Esophagus (tissue), 2 donors: ENCODE data around the gene NT5DC4. TPM values are rescaled to one million over a fixed set of nuclear protein-coding genes. Genes with fewer than 3 reads are reported as not detected.

Experiments used
- H3K27ac ChIP-seq, 2 donors: one replicate each; pipeline ENCODE4 v1.5.1; 2013; ENCODE audit warnings: low read depth in 2 of 2, mild to moderate bottlenecking in 2 of 2, inconsistent platforms in 1 of 2, low read length in 1 of 2, moderate library complexity in 1 of 2
- H3K27me3 ChIP-seq, 2 donors: one replicate each; pipeline ENCODE4 v1.6.1; 2013; ENCODE audit warnings: low read length in 2 of 2, control low read depth in 1 of 2, mild to moderate bottlenecking in 1 of 2; ENCODE audit not compliant: insufficient read depth in 2 of 2, control insufficient read depth in 1 of 2
- H3K36me3 ChIP-seq, 2 donors: one replicate each; pipeline ENCODE4 v1.6.1; 2013; ENCODE audit warnings: low read length in 1 of 2; ENCODE audit not compliant: control insufficient read depth in 2 of 2, insufficient read depth in 2 of 2
- H3K4me1 ChIP-seq, 2 donors: one replicate each; pipeline ENCODE4 v1.6.1; 2013; ENCODE audit warnings: low read length in 1 of 2; ENCODE audit not compliant: control insufficient read depth in 2 of 2, insufficient read depth in 2 of 2
- H3K4me3 ChIP-seq, 2 donors: one replicate each; pipeline ENCODE4 v1.5.1; 2013; ENCODE audit warnings: low read length in 2 of 2, mild to moderate bottlenecking in 2 of 2, low read depth in 1 of 2, moderate library complexity in 1 of 2
- H3K9me3 ChIP-seq, 2 donors: one replicate each; pipeline ENCODE4 v1.6.1; 2013; ENCODE audit warnings: mild to moderate bottlenecking in 2 of 2, low read depth in 1 of 2, low read length in 1 of 2, moderate library complexity in 1 of 2; ENCODE audit not compliant: control insufficient read depth in 2 of 2, insufficient read depth in 1 of 2
- WGBS, 2 donors: extraction: QIAGEN DNeasy Blood & Tissue Kit; methylation state at CpG; one replicate each; pipeline ENCODE4 v1.1.7; 2013; 5-methylcytosine and 5-hydroxymethylcytosine counted together
- polyA plus RNA-seq, 2 donors: library from polyadenylated mRNA; stranded (reverse); fragments of 200-250 nt; gene quantifications; one replicate each; pipeline ENCODE4 v1.2.3, GENCODE V29; 2013
- donor health status: healthy with polysubstance abuse.
- donor health status: Bipolar disorder and iron deficiency.

Gene NT5DC4
- polyA plus RNA-seq, 2 donors, result not detected

GRCh38 chr2:112773556-112773955 lies 52.7 kb downstream of the NT5DC4 start:
- no peaks in the 10 kb centered on the region for H3K27me3 ChIP-seq
- WGBS, 2 donors, result 75 to 86% methylated on average over 2 of the region's 2 CpGs

GRCh38 chr2:112774536-112775285 lies 53.9 kb downstream of the NT5DC4 start:
- no peak overlapping the region for H3K4me3 ChIP-seq
- 96 to 99% methylated on average over 3 of the region's 3 CpGs for WGBS, 2 donors
- H3K27me3 ChIP-seq, result no peaks in the 10 kb centered on the region
- H3K36me3 ChIP-seq, result no peaks in the 10 kb centered on the region
- no peaks in the 10 kb centered on the region for H3K9me3 ChIP-seq
- H3K4me1 ChIP-seq, result no peaks in the 10 kb centered on the region
- H3K27ac ChIP-seq, result no peak overlapping the region

More at GRCh38 chr2:112773556-112773955, 52.7 kb downstream of the NT5DC4 start:
- Histone ChIP-seq H3K9me3 (no peaks in the 10 kb centered on the region), H3K4me3 (no peak overlapping the region), H3K36me3 (no peaks in the 10 kb centered on the region), H3K27ac (no peak overlapping the region), H3K4me1 (no peaks in the 10 kb centered on the region)

GRCh38 chr2:112776113-112776512 lies 55.3 kb downstream of the NT5DC4 start:
- H3K4me1 ChIP-seq, result no peaks in the 10 kb centered on the region
- WGBS, 2 donors, result 53 to 80% methylated on average over 2 to 3 of the region's 3 CpGs
- H3K4me3 ChIP-seq, result no peak overlapping the region
- H3K27me3 ChIP-seq, result no peaks in the 10 kb centered on the region
- no peaks in the 10 kb centered on the region for H3K9me3 ChIP-seq
- H3K27ac ChIP-seq, result no peak overlapping the region
- no peaks in the 10 kb centered on the region for H3K36me3 ChIP-seq

- Histone ChIP-seq H3K27ac (no peak overlapping the region), H3K9me3 (no peaks in the 10 kb centered on the region), H3K27me3 (no peaks in the 10 kb centered on the region), H3K36me3 (no peaks in the 10 kb centered on the region), H3K4me3 (no peak overlapping the region), H3K4me1 (no peaks in the 10 kb centered on the region)
Measured at GRCh38 chr2:112777036-112777435, 56.2 kb downstream of the NT5DC4 start.

- no peaks in the 10 kb centered on the region for H3K36me3 ChIP-seq
- no peaks in the 10 kb centered on the region for H3K4me1 ChIP-seq
- 72 to 87% methylated on average over 1 of the region's 1 CpG for WGBS, 2 donors
- H3K4me3 ChIP-seq, result no peak overlapping the region
- H3K27me3 ChIP-seq, result no peaks in the 10 kb centered on the region
- no peak overlapping the region for H3K27ac ChIP-seq
- H3K9me3 ChIP-seq, result no peaks in the 10 kb centered on the region
Measured at GRCh38 chr2:112779598-112779997, 58.8 kb downstream of the NT5DC4 start.

- Histone ChIP-seq H3K4me3 (peak overlapping the region in 1 of 2 donors; percentile 48), H3K27me3 (no peaks in the 10 kb centered on the region), H3K27ac (no peak overlapping the region), H3K9me3 (no peaks in the 10 kb centered on the region), H3K4me1 (no peaks in the 10 kb centered on the region), H3K36me3 (no peaks in the 10 kb centered on the region)
- WGBS, 2 donors, result 84 to 88% methylated on average over 3 of the region's 3 CpGs
Measured at GRCh38 chr2:112782234-112782799, 61.5 kb downstream of the NT5DC4 start.

- 91 to 95% methylated on average over 3 of the region's 3 CpGs for WGBS, 2 donors
- Histone ChIP-seq H3K36me3 (no peaks in the 10 kb centered on the region), H3K9me3 (no peaks in the 10 kb centered on the region), H3K27ac (no peak overlapping the region), H3K4me3 (peak overlapping the region in 1 of 2 donors; percentile 48), H3K4me1 (no peaks in the 10 kb centered on the region), H3K27me3 (no peaks in the 10 kb centered on the region)
Measured at GRCh38 chr2:112783187-112783714, 62.4 kb downstream of the NT5DC4 start.

- Histone ChIP-seq H3K4me3 (peak within 1 kb of the TSS in 1 of 2 donors; percentile 48), H3K4me1 (no peaks in the 10 kb centered on the region), H3K27me3 (no peaks in the 10 kb centered on the region), H3K36me3 (no peaks in the 10 kb centered on the region), H3K27ac (peak within 1 kb of the TSS; percentile 13 to 24), H3K9me3 (no peaks in the 10 kb centered on the region)
- 31 to 32% methylated on average over 13 of the region's 13 CpGs for WGBS, 2 donors
Measured at GRCh38 chr2:112784199-112785189, 63.7 kb downstream of the NT5DC4 start, which contains the start of gene IL1A. Gene IL1A, minus strand, starts transcription at chr2:112784493. Its CDS starts 723 bp downstream, at chr2:112783770.

- Histone ChIP-seq H3K9me3 (no peaks in the 10 kb centered on the region), H3K36me3 (no peaks in the 10 kb centered on the region), H3K27ac (no peak overlapping the region), H3K4me1 (peaks cover 0 to 6% of the 10 kb centered on the region in 2 donors), H3K4me3 (no peak overlapping the region), H3K27me3 (no peaks in the 10 kb centered on the region)
- 86 to 88% methylated on average over 3 of the region's 3 CpGs for WGBS, 2 donors
Measured at GRCh38 chr2:112787294-112787693, 66.5 kb downstream of the NT5DC4 start.
